HL-60 (cell line): ENCODE results near the gene LCOR.

Experiments
- POLR2AphosphoS5 ChIP-seq: IDR thresholded peaks from 2 replicates; pipeline ENCODE4 v1.6.1; 2012; ENCODE audit warnings: low read depth
- REST ChIP-seq: IDR thresholded peaks from 2 replicates; pipeline ENCODE4 v1.6.1; 2012; ENCODE audit warnings: low read depth; ENCODE audit not compliant: insufficient replicate concordance

- TF ChIP-seq REST (no peak), POLR2AphosphoS5 (no peak)
Observed at GRCh38 chr10:96880575-96880974, 48.5 kb downstream of the LCOR start.
